Fibroblast of the conjunctiva (primary cell): ENCODE data around the gene SEMA7A.
A peak's percentile ranks its signal among the peaks of the same experiment; 100 is the strongest.

ENCODE experiments used
- DNase-seq: peaks from one replicate; pipeline ENCODE4 v3.0.0-alpha.2; 2010; ENCODE audit warnings: low read depth

The SEMA7A gene

GRCh38 chr15:74415966-74416916, 17.5 kb downstream of the SEMA7A start:
- DNase-seq: no peak

- DNase-seq: no peak
Measured at GRCh38 chr15:74414603-74415338, 19.0 kb downstream of the SEMA7A start.

GRCh38 chr15:74414081-74414580, 19.6 kb downstream of the SEMA7A start:
- no peak for DNase-seq

- DNase-seq: no peak
Measured at GRCh38 chr15:74413350-74414080, 20.2 kb downstream of the SEMA7A start.

GRCh38 chr15:74412159-74412558, 21.6 kb downstream of the SEMA7A start:
- no peak for DNase-seq

GRCh38 chr15:74411686-74412085, 22.1 kb downstream of the SEMA7A start:
- no peak for DNase-seq

GRCh38 chr15:74410502-74410901, 23.3 kb downstream of the SEMA7A start:
- DNase-seq: no peak

GRCh38 chr15:74409225-74409624, 24.5 kb downstream of the SEMA7A start:
- DNase-seq: no peak

GRCh38 chr15:74408815-74409214, 24.9 kb downstream of the SEMA7A start:
- no peak for DNase-seq

- DNase-seq: no peak
Measured at GRCh38 chr15:74408385-74408784, 25.4 kb downstream of the SEMA7A start.

GRCh38 chr15:74406992-74407705, 26.6 kb downstream of the SEMA7A start:
- DNase-seq: peak; percentile 67

GRCh38 chr15:74406517-74406916, 27.2 kb downstream of the SEMA7A start:
- no peak for DNase-seq

GRCh38 chr15:74405823-74406222, 27.9 kb downstream of the SEMA7A start:
- DNase-seq: no peak

- DNase-seq: no peak
Measured at GRCh38 chr15:74403991-74404563, 29.7 kb downstream of the SEMA7A start.

- no peak for DNase-seq
Measured at GRCh38 chr15:74403588-74403919, 30.2 kb downstream of the SEMA7A start.

GRCh38 chr15:74402873-74403587, 30.7 kb downstream of the SEMA7A start:
- DNase-seq: no peak

- no peak for DNase-seq
Measured at GRCh38 chr15:74402337-74402841, 31.4 kb downstream of the SEMA7A start.

- no peak for DNase-seq
Measured at GRCh38 chr15:74400915-74401757, 32.6 kb downstream of the SEMA7A start.

- DNase-seq: no peak
Measured at GRCh38 chr15:74400313-74400860, 33.4 kb downstream of the SEMA7A start.
